OCI-M1 (cell line): ENCODE data around the gene TFAP2B.

ENCODE experiments used
- DNase-seq: peaks from one replicate; lab custom pipeline; 2025; lab: John Stamatoyannopoulos, UW

The TFAP2B gene

DNA sequence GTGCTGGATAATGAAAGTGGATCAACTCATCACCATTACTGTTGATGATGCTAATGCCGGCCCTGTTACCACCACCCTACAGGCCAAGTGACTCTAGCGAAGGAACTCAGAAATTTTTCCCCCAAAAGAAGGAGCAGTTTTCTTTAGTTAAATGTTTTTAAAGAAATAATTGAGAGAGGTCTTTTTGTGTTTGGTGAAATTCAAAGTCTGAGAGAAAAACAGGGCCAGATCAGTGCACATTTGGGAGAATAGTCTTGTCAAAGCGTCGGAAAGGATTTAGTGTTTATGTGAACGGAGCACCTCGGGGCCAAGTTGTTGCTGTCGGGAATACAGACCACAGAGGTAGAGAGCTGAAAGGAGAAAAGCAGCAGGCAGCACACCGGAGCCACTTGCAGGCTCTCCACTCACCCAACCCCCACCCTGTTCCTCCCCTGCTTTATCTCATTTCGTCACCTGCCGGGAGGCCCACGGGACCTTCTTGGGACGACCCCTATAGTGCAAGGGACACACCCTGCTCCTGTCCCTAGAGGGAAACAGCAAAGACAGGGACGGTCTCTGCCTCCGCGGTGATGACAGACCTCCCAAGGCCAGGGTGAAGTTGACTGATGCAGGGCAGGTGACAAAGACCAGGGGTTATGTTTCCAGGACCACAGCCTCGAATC is 6.8 kb downstream of the TFAP2B start:
- DNase-seq, result no peak

GRCh38 chr6:50826037-50826761 is 7.5 kb downstream of the TFAP2B start:
- no peak for DNase-seq

DNA sequence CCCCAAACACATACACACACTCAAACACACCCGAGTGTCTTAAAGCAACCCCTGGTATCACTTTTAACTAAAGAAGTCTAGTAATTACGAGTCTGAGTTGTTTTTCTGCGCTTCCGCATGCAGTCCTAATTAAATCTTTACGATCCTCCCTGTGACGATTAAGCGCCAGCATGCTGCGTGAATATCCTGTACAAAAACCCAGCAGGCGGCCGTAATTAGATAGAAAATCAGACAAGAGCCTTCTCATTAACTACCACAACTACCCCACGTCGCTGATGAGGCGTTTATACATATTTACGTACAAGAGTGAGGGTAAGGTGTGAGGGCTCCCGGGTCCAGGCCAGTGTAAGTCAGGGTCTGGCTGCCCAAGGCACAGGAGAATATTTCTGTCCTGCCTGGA is 8.1 kb downstream of the TFAP2B start:
- DNase-seq, result no peak

DNA sequence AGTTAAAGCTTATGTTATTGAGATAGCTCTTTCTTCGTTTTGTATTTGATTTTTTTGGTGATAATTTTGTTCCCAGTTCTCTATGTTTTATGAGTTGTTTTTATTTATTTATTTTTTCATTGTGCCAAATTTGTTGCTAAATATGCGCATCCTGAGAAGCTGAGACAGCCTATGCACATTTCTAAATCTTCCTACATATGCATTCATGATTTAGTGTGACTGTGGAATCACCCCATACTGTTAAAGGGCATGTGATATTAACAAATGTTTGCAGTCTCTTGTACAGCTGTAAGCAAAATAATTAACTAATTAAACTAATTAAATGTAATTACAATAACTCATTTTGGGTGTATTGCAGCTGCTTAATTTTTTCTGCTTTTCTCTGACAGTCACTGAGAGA is 10.4 kb downstream of the TFAP2B start:
- no peak for DNase-seq

- DNase-seq, result no peak
Measured at GRCh38 chr6:50829898-50830444, 11.3 kb downstream of the TFAP2B start.

DNA sequence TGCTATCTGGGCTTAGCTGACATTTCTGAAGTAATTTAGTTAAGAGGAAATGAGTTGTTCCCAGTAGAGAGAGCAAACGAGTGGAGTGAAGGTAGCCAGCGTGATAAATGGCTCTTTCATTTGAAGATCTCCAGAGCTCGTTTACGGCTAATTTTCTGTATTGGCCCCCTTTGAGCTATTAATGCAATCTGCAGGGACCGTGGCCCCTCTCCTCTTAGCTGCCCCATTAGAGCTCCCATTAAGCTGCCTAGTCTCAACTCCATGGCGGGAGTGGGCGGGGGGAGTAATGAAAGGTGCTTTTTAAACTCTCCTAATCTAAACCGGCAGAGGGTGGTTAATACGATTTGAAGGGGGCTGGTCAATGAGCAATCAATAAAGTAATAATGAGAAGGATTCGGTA is 12.5 kb downstream of the TFAP2B start:
- no peak for DNase-seq

GRCh38 chr6:50832912-50833311 is 14.2 kb downstream of the TFAP2B start:
- no peak for DNase-seq

GRCh38 chr6:50834929-50835410 is 16.3 kb downstream of the TFAP2B start:
- DNase-seq, result no peak

- no peak for DNase-seq
Measured at GRCh38 chr6:50836231-50836630, 17.6 kb downstream of the TFAP2B start.

DNA sequence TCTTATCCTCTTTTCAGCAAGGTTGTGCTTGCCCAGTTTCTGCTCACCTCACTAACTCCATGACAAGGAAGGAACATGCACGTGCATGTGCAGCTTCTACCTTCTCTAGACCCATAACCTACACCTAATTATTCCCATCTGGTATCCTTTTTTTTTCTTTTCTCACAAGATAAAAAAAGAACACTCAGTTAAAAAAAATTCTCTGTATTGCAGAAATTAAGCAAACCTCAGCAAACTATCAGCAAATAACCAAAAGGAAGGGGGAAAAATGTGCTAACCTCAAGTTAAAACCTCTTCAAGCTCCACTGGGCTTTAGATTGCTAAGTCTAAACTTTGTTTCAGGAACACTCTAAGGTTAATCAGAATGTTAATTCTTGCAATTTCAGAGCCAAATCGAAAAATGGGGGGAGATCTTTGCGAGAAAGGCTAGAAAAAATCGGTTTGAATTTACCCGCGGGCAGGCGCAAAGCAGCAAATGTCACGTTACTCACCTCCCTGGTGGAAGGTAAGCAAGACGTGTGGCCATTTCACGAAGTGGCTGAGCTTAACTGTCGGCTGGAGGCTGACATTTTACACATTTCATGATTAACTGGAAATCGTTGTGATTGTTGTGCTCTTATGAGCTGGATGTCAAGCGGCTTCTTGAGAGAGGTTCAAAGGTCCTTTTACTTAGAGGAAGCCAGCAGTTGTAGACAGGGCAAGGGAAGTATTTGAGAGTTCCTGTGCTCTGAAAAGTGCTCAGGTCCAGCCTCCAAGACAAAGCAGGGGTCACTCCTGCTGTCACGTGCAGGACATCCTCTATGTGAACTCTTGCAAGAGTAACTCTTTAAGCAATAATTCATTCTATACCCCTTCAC is 19.1 kb downstream of the TFAP2B start:
- no peak for DNase-seq

- DNase-seq, result no peak
Measured at GRCh38 chr6:50840112-50840810, 21.6 kb downstream of the TFAP2B start.

- DNase-seq, result no peak
Measured at GRCh38 chr6:50840811-50841192, 22.1 kb downstream of the TFAP2B start.

DNA sequence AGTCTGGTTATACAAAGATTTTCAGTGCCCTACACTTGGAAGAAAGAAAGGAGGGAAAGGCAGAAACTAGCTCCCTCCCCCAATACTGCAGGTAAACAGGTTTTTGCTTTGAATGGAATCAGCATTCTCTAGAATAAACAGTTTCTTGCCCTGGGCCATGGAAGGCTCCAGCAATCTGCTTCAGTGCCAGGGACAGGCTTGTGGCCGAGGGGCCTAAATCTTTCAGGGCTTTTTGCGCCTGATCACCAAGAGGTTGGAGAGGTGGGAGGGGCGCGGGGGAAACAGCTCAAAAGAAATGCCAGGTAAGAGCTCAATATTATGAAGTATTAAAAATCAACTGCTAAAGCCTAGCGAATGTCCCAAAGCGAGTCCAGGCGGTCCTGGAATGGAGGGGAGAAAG is 23.8 kb downstream of the TFAP2B start:
- DNase-seq, result no peak

GRCh38 chr6:50842861-50843384 is 24.3 kb downstream of the TFAP2B start:
- no peak for DNase-seq

DNA sequence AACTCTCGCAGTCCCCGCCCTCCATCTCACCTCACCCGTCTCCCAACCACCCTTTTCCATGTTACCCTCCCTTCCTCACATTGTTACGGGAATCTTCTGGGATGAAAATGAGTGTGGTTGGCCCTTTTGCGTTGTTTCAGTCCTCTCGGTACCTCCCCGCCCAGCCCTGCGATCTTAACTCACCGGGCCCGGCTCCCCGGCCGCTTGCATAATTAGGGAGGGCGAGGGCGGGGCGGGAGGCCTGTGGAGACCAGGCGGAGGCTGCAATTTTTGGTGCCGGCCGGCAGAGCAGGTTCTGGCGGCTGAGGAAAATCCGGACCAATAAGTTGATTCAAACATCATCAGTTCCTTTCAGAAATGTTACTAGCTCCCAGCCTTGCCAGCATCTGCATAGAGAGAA is 25.2 kb downstream of the TFAP2B start:
- DNase-seq, result no peak

- no peak for DNase-seq
Measured at GRCh38 chr6:50845499-50846143, 26.9 kb downstream of the TFAP2B start.

DNA sequence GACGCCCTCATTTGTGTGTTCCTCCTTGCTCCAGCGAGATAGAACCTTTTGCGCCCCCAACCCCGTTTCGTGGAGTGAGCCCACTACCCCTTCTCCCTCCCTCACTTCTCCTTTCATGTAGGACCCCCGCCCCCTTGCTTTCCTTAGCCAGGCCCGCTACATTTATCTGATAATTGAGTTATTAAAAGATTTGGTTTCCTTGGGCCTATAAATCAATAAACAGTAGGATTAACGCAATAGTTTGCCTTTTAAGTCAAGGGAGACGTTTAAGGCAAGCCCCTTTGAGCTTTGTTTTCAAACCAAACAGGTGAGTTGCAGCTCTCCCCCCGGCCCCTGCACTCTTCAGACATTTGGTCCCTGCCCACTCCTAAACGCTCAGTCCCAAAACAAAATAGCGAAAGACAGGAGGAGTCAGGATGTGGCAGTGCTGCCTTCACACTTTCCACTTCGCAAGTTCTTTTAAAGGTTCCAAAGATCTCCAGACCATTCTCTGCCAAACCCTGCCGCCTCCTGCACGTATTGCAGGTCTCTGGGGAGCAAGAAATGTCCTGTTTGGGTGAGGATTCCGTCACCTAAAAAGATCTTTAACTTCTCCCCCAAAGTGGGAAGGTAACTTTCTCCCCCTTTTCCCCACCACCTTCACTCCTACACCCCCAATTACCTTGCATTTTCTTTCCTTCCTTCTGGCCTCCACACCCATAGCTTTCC is 27.6 kb downstream of the TFAP2B start:
- no peak for DNase-seq

DNA sequence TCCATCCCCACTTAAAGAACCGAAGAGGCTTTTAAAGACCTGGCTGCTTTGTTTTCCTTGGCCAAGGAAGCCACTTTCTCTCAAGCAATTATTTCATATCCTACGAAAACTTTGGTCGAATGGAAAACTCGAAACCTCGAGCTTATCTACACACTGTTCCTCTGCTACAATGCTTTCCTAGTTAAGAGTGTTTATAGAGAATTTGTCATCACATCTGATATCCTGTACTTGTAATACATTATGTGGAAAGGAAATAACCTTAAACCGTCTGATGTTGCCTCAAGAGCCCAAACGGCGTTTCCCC is 28.1 kb downstream of the TFAP2B start:
- no peak for DNase-seq

GRCh38 chr6:50847890-50848594 is 29.4 kb downstream of the TFAP2B start:
- no peak for DNase-seq
